ENCODE measurements around the gene GALNT10. TPM values are rescaled to one million over a fixed set of nuclear protein-coding genes. Genes with fewer than 3 reads are reported as not detected.

GALNT10 gene
- total RNA-seq, 1 donor from 2014 or later = 11.5 TPM

DNA sequence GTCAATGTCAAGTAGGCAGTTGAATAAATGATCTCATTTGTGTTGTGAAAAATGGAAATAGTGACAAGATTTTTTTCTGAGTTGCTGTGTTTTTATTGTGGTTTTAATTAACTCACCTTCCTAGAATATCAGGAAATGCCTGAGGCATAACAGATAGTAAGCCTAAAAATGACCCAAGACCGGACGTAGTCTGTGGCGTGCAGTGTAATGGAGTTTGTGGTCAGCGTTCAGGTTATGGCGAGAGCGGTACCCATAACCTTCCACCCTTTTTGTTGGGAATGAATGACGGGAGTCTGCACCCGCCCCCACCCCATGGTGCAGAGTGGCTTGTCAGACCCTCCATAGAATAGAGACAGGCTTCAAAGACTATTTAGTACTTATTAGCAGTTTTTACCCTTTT lies 119.3 kb downstream of the GALNT10 start:
- TF ChIP-seq, protein P1, sequence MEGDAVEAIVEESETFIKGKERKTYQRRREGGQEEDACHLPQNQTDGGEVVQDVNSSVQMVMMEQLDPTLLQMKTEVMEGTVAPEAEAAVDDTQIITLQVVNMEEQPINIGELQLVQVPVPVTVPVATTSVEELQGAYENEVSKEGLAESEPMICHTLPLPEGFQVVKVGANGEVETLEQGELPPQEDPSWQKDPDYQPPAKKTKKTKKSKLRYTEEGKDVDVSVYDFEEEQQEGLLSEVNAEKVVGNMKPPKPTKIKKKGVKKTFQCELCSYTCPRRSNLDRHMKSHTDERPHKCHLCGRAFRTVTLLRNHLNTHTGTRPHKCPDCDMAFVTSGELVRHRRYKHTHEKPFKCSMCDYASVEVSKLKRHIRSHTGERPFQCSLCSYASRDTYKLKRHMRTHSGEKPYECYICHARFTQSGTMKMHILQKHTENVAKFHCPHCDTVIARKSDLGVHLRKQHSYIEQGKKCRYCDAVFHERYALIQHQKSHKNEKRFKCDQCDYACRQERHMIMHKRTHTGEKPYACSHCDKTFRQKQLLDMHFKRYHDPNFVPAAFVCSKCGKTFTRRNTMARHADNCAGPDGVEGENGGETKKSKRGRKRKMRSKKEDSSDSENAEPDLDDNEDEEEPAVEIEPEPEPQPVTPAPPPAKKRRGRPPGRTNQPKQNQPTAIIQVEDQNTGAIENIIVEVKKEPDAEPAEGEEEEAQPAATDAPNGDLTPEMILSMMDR (IDR thresholded peaks at IDR 0.05; ENCODE audit: borderline replicate concordance) = no peak
- Histone ChIP-seq H3K4me1 (peaks cover 8% of the 10 kb centered on the region), H3K27ac (replicated peaks) (no peak overlapping the region), H3K9me3 (replicated peaks) (peaks cover 5% of the 10 kb centered on the region), H3K27me3 (ENCODE audit: low read depth) (no peaks in the 10 kb centered on the region), H3K4me3 (no peak overlapping the region), H3K36me3 (peaks cover 8% of the 10 kb centered on the region)
- intact Hi-C loops (cut with micrococcal nuclease) = no loop called here
- DNase-seq = no peak

GRCh38 chr5:154311362-154311761 lies 120.8 kb downstream of the GALNT10 start:
- H3K27me3 ChIP-seq (ENCODE audit: low read depth) = no peaks in the 10 kb centered on the region
- H3K9me3 ChIP-seq (replicated peaks) = no peaks in the 10 kb centered on the region
- peaks cover 12% of the 10 kb centered on the region for H3K4me1 ChIP-seq
- H3K4me3 ChIP-seq = no peak overlapping the region
- intact Hi-C loops (cut with micrococcal nuclease) = no loop called here
- no peak overlapping the region for H3K27ac ChIP-seq (replicated peaks)
- TF ChIP-seq, protein P1 (IDR thresholded peaks at IDR 0.05; ENCODE audit: borderline replicate concordance) = no peak
- no peak for DNase-seq
- H3K36me3 ChIP-seq = no peaks in the 10 kb centered on the region

DNA sequence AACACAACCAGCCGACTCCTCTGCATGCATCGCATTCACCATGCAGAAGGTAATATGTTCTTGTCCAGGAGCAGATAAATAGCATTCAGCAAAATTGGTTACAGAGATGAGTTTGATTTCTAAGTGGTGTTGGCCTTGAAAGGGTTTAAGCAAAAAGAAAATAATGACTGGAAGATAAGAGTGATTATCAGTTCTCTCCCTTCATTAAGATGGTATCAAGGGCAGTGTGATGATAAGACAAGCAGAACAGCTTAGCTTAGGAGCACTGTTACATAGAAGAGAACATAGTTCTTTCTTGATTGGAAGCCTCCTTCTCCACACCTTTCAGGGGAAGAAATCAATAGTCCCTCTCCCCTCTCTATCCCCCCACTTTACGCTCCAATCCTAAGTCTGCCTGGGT lies 121.5 kb downstream of the GALNT10 start:
- no peak overlapping the region for H3K4me3 ChIP-seq
- H3K36me3 ChIP-seq = no peaks in the 10 kb centered on the region
- peaks cover 12% of the 10 kb centered on the region for H3K4me1 ChIP-seq
- intact Hi-C loops (cut with micrococcal nuclease) = no loop called here
- H3K27me3 ChIP-seq (ENCODE audit: low read depth) = no peaks in the 10 kb centered on the region
- H3K27ac ChIP-seq (replicated peaks) = no peak overlapping the region
- TF ChIP-seq, protein P1 (IDR thresholded peaks at IDR 0.05; ENCODE audit: borderline replicate concordance) = no peak
- DNase-seq = no peak
- H3K9me3 ChIP-seq (replicated peaks) = no peaks in the 10 kb centered on the region

DNA sequence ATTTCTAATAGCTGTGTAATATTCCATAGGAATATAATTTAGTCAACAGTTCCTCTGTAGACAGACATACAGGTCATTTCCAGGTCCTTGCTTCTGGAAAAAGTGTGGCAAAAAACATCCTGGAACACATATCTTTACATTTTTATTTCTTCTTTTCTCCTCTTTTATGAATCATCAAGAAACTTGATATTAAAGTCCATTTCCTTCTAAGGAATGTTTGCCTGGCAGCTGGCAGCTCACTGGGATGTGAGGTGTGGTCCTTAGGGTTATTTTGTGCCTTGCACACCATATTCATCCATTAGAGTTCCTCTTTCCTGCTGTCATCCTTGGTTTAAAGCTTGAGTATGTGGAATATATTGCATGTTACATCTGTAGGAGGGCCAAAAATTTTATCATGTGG lies 122.0 kb downstream of the GALNT10 start:
- Histone ChIP-seq H3K4me1 (peaks cover 13% of the 10 kb centered on the region), H3K27me3 (ENCODE audit: low read depth) (no peaks in the 10 kb centered on the region), H3K9me3 (replicated peaks) (no peaks in the 10 kb centered on the region), H3K36me3 (no peaks in the 10 kb centered on the region), H3K27ac (replicated peaks) (no peak overlapping the region), H3K4me3 (no peak overlapping the region)
- TF ChIP-seq, protein P1 (IDR thresholded peaks at IDR 0.05; ENCODE audit: borderline replicate concordance) = no peak
- no peak for DNase-seq
- intact Hi-C loops (cut with micrococcal nuclease) = no loop called here

DNA sequence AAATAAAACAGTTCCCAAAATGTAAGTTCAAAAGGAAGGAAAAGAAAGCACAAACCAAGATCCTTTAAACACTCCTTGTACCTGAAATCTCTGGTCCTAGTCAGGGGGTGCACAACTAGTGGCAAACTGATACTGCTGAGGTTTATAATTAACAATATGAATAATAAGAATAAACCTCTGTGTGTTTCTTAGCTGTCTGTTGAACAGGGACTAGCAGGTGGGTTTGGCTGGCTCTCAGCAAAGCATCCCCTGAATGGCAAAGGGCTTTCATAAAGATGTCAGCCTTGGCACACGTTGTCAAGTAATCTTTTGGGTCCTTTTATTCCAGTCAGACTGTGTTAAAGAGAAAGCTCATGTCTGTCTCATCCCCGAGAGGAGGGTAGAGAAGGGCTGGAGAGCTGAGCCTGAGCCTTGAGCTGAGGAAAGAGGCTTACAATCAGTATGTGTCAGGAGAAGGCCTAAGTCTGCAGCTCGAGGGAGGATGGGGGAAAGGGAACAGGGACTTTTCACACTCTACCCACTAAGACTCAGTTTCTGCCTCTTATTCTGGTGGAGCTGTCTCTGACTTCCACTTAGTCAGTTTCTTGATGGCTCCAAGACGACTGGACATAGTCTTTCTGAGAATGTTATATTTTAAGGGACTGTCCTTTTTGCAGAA lies 123.0 kb downstream of the GALNT10 start:
- no peaks in the 10 kb centered on the region for H3K9me3 ChIP-seq (replicated peaks)
- DNase-seq = no peak
- TF ChIP-seq, protein P1 (IDR thresholded peaks at IDR 0.05; ENCODE audit: borderline replicate concordance) = no peak
- intact Hi-C loops (cut with micrococcal nuclease) = no loop called here
- peaks cover 15% of the 10 kb centered on the region for H3K4me1 ChIP-seq
- no peak overlapping the region for H3K27ac ChIP-seq (replicated peaks)
- H3K4me3 ChIP-seq = no peak overlapping the region
- H3K36me3 ChIP-seq = no peaks in the 10 kb centered on the region
- H3K27me3 ChIP-seq (ENCODE audit: low read depth) = no peaks in the 10 kb centered on the region

Data from left ventricle myocardium inferior (tissue), 1 donor.